Loucy (cell line): ENCODE results near the gene SLC25A21.

Experiments
- H2AFZ ChIP-seq: fragments of 200-600 bp; sonication (generic); 2 replicates; pipeline ENCODE4 v1.6.0; 2016; ENCODE audit warnings: antibody characterized with exemption, mild to moderate bottlenecking, low read length, moderate library complexity
- H3F3A ChIP-seq: fragments of 200-600 bp; 2 replicates; pipeline ENCODE4 v1.6.0; 2016; ENCODE audit warnings: antibody characterized with exemption, low read depth, mild to moderate bottlenecking
- H3K27me3 ChIP-seq: fragments of 200-600 bp; sonication (generic); 2 replicates; pipeline ENCODE4 v1.6.1; 2014; ENCODE audit warnings: low read length, mild to moderate bottlenecking; ENCODE audit not compliant: insufficient read depth, poor library complexity, severe bottlenecking
- H3K36me3 ChIP-seq: fragments of 200-600 bp; sonication (generic); 2 replicates; pipeline ENCODE4 v1.6.1; 2016; ENCODE audit warnings: low read length; ENCODE audit not compliant: insufficient read depth
- H3K4me1 ChIP-seq: fragments of 200-600 bp; sonication (generic); 2 replicates; pipeline ENCODE4 v1.5.1; 2014; ENCODE audit warnings: low read length, mild to moderate bottlenecking; ENCODE audit not compliant: insufficient read depth, poor library complexity, severe bottlenecking
- H3K4me2 ChIP-seq: fragments of 200-600 bp; sonication (generic); 2 replicates; pipeline ENCODE4 v1.6.0; 2014; ENCODE audit warnings: antibody characterized with exemption, low read length, low read depth, mild to moderate bottlenecking; ENCODE audit not compliant: poor library complexity, severe bottlenecking
- H3K4me3 ChIP-seq: fragments of 200-600 bp; sonication (generic); 2 replicates; pipeline ENCODE4 v1.5.1; 2014; ENCODE audit warnings: low read length, mild to moderate bottlenecking, mixed read lengths; ENCODE audit not compliant: poor library complexity, severe bottlenecking
- H3K79me2 ChIP-seq: fragments of 200-600 bp; sonication (generic); 2 replicates; pipeline ENCODE4 v1.6.1; 2014; ENCODE audit warnings: low read length; ENCODE audit not compliant: insufficient read depth
- H3K9ac ChIP-seq: fragments of 200-600 bp; sonication (generic); 2 replicates; pipeline ENCODE4 v1.6.0; 2014; ENCODE audit warnings: mild to moderate bottlenecking, low read depth, low read length, moderate library complexity; ENCODE audit not compliant: poor library complexity, severe bottlenecking
- H3K9me2 ChIP-seq: fragments of 200-600 bp; sonication (generic); replicated peaks from 2 replicates; pipeline ENCODE4 v1.6.1; 2016; ENCODE audit warnings: low read depth, low read length, mixed read lengths
- H3K9me3 ChIP-seq: fragments of 200-600 bp; sonication (generic); 2 replicates; pipeline ENCODE4 v1.6.1; 2014; ENCODE audit warnings: mild to moderate bottlenecking, antibody characterized with exemption, low read length, low read depth; ENCODE audit not compliant: insufficient read depth
- H4K20me1 ChIP-seq: fragments of 200-600 bp; sonication (generic); 2 replicates; pipeline ENCODE4 v1.6.0; 2014; ENCODE audit warnings: antibody characterized with exemption, low read length, mild to moderate bottlenecking; ENCODE audit not compliant: insufficient read depth, poor library complexity, severe bottlenecking
- CTCF ChIP-seq: fragments of 200-600 bp; sonication (generic); conservative IDR thresholded peaks from 2 replicates; pipeline ENCODE4 v1.5.1; 2014; ENCODE audit warnings: mild to moderate bottlenecking, antibody characterized with exemption, low read length
- EZH2phosphoT487 ChIP-seq: fragments of 200-600 bp; IDR thresholded peaks from 2 replicates; pipeline ENCODE4 v1.6.1; 2018; ENCODE audit warnings: antibody characterized with exemption, mild to moderate bottlenecking, moderate library complexity, borderline replicate concordance

The SLC25A21 gene

GRCh38 chr14:37013078-37013477 lies 159.3 kb downstream of the SLC25A21 start:
- no peak overlapping the region for H3K4me2 ChIP-seq
- H4K20me1 ChIP-seq: no peaks in the 10 kb centered on the region
- H2AFZ ChIP-seq: no peak overlapping the region
- H3K36me3 ChIP-seq: no peaks in the 10 kb centered on the region
- no peak overlapping the region for H3K9ac ChIP-seq
- TF ChIP-seq CTCF (no peak), EZH2phosphoT487 (no peak)
- no peaks in the 10 kb centered on the region for H3K9me3 ChIP-seq
- H3K79me2 ChIP-seq: no peaks in the 10 kb centered on the region
- H3K27me3 ChIP-seq: no peaks in the 10 kb centered on the region
- H3K4me1 ChIP-seq: no peaks in the 10 kb centered on the region
- H3K4me3 ChIP-seq: no peak overlapping the region
- no peaks in the 10 kb centered on the region for H3F3A ChIP-seq
- H3K9me2 ChIP-seq: no peaks in the 10 kb centered on the region

GRCh38 chr14:36998686-36999085 lies 173.7 kb downstream of the SLC25A21 start:
- Histone ChIP-seq H3K9me3 (no peaks in the 10 kb centered on the region), H4K20me1 (no peaks in the 10 kb centered on the region), H3K27me3 (no peaks in the 10 kb centered on the region), H3K79me2 (no peaks in the 10 kb centered on the region), H3K36me3 (no peaks in the 10 kb centered on the region), H3K4me1 (no peaks in the 10 kb centered on the region), H3K4me3 (no peak overlapping the region), H3K9ac (no peak overlapping the region), H3K4me2 (no peak overlapping the region), H3F3A (no peaks in the 10 kb centered on the region), H3K9me2 (no peaks in the 10 kb centered on the region), H2AFZ (no peak overlapping the region)
- no peak for TF ChIP-seq EZH2phosphoT487
- no peak for TF ChIP-seq CTCF

- H3K4me3 ChIP-seq: no peak overlapping the region
- no peaks in the 10 kb centered on the region for H3K4me1 ChIP-seq
- H3F3A ChIP-seq: no peaks in the 10 kb centered on the region
- TF ChIP-seq EZH2phosphoT487: no peak
- no peak for TF ChIP-seq CTCF
- H3K9me3 ChIP-seq: no peaks in the 10 kb centered on the region
- H4K20me1 ChIP-seq: no peaks in the 10 kb centered on the region
- H3K79me2 ChIP-seq: no peaks in the 10 kb centered on the region
- H3K9ac ChIP-seq: no peak overlapping the region
- no peaks in the 10 kb centered on the region for H3K27me3 ChIP-seq
- no peak overlapping the region for H3K4me2 ChIP-seq
- no peaks in the 10 kb centered on the region for H3K9me2 ChIP-seq
- no peak overlapping the region for H2AFZ ChIP-seq
- H3K36me3 ChIP-seq: no peaks in the 10 kb centered on the region
These were observed 174.6 kb downstream of the SLC25A21 start for GRCh38 chr14:36997843-36998242.
